C4-2B (cell line): ENCODE results near the gene EME1.

ENCODE experiments used
- CTCF ChIP-seq: fragments of 450-650 bp; conservative IDR thresholded peaks from 2 replicates; pipeline ENCODE4 v1.5.1; 2017; ENCODE audit warnings: mild to moderate bottlenecking
- ZFX ChIP-seq: fragments of 450-650 bp; IDR thresholded peaks from 2 replicates; pipeline ENCODE4 v1.6.1; 2017

DNA sequence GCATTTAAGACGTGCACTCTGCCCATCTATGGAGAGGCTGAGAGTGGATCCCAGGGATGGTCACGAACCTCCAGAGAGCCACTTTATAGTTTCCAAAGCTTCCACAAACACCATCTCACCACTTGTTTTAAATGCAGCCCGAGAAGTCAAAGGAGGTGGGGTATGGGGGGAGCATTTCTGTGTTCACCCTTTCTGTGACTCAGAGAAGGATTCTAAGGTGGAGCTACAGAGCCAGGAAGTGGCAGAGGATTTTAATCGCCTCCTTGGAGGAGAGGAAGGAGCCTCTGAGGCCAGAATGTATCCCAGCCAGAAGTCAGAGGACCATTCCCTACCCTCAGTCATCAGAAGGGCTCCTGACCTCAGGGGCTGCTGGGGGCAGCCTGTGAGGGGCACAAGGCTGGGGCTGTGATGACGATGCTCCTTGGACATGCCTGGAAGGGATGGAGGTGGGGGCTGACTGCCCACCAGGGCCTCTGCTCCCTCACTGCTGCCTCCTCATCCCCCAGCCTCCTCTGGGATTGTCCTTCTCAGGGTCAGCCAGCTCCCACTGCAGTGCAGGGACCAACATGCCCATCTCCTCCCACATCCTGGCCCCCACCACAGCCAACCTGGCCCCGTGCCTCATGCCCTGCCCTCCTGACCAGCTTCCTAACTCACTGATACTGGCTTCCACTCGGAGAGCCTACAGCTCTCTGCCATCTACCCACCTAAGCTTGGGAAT is 24.3 kb upstream of the EME1 start:
- no peak for TF ChIP-seq CTCF
- no peak for TF ChIP-seq ZFX
